GM18861 (cell line): ENCODE data around the gene PPP4R3B.
"Not testable (repeated sequence)": the region's sequence is repeated elsewhere in the genome, so short reads cannot be mapped to it uniquely, and the experiment has no call there.

Experiments used
- ATAC-seq: cut with Tn5 transposase; IDR thresholded peaks from one replicate; pipeline ENCODE4 v1.9.1; 2021; ENCODE audit not compliant: unreplicated experiment

The PPP4R3B gene

DNA sequence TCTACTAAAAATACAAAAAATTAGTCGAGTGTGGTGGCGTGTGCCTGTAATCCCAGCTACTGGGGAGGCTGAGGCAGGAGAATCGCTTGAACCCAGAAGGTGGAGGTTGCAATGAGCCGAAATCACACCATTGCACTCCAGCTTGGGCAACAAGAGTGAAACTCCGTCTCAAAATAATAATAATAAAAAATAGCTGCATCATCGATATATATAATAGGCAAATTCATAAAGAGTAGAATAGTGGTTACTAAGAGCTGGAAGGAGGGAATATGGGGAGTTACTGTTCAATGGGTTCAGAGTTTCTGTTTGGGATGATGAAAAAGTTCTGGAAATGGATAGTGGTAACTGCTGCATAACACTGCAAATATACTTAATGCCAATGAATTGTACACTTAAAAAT lies 20.6 kb downstream of the PPP4R3B start:
- ATAC-seq, result not testable (repeated sequence)

GRCh38 chr2:55595536-55595935 lies 21.9 kb downstream of the PPP4R3B start:
- no peak for ATAC-seq

DNA sequence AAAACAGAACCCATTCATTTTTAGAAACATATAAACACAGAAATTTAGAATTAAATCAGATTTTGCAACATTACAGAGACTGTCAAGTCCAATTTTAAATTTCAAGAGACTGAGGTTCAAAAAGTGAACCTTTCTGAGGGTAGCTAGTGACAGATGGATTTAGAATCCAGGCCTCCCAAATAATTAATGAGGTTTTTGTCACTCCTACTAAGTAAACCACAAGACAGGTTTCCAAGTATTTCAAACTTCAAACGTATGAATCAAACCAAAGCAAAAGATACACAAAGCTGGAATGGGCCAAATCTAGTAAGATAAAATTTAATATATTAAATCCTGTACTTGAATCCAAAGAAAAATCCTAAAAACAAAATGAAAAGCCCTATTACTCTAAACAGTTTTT lies 25.3 kb downstream of the PPP4R3B start:
- no peak for ATAC-seq

- ATAC-seq, result peak; percentile 92
Observed at GRCh38 chr2:55590810-55591440, 26.5 kb downstream of the PPP4R3B start.

GRCh38 chr2:55585451-55586080 lies 31.9 kb downstream of the PPP4R3B start:
- ATAC-seq, result no peak

DNA sequence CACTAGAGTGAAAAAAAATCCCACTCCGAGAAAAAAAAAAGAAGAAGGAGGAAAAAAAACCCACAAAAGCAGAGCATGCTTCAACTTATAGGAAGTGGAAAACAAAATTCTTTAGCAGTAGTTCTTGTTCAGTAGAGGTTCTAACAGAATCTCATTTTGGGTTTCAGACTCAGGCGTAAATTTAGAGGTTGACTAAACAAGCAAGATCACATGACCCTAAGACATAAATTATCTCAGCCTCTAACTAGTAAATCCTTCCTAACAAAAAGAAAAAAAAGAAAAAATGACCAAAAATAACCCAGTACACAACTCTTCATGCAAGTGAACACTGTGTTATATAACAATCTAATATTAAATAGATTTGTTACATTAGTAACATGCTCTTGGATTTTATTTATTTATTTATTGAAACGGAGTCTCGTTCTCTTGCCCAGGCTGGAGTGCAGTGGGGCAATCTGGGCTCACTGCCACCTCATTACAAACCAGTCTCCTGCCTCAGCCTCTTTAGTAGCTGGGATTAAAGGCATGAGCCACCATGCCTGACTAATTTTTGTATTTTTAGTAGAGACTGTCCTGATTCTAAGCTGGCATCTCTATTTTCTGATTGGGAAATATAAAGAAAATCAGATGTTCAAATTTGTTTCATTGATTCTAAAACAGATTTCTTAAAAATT lies 35.4 kb downstream of the PPP4R3B start:
- ATAC-seq, result no peak

DNA sequence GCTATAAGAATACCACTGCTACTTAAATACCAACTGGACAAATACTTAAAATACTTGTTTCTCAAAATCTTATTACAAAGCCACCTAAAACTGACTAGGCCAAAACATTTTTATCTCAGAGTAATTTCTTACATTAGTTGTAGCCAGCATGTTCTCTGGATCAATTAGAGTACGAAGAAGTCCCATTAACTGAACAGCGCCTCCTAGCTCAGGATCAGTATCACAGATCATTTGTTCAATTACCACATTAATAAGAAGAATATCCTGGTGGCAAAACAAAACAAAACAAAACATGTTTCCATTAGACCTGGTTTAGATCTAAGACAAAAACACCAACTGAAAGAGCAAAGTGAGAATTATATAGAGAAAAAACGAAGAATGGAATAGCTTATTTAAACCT lies 36.0 kb downstream of the PPP4R3B start:
- ATAC-seq, result no peak

DNA sequence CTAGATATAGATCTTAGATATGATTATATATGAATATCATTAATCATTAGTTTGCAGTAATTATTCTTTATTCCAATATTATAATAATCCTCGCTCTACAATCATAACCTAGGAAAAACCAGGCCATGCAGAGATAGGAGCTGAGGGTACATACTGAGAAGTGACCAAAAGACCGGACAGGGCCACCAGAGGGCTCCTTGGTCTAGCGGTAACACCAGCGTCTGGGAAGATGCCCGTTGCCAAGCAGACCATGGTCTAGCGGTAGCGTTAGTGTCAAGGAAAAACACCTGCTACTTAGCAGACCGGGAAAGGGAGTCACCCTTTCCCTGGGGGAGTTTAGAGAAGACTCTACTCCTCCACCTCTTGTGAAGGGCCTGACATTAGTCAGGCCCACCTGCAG lies 48.4 kb downstream of the PPP4R3B start:
- ATAC-seq, result not testable (repeated sequence)

GRCh38 chr2:55567298-55567697 lies 50.1 kb downstream of the PPP4R3B start:
- no peak for ATAC-seq

DNA sequence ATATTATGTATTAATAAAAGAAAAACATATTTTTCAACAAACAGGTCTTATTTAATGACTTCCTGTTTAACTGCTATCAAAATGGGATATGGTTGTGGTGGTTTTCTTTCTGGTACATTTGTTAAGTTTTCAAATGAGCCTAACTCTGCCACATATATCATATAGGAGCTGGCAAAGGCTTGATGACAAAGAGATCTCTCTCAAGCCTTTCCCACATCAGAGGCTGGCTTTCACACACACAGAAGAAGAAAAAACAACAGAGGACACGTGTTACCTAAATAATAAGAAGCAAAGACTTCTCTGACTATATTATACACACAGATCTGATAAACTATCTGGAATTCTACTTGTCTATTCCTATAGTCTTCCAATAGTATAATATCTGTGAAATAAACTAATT lies 51.8 kb downstream of the PPP4R3B start:
- no peak for ATAC-seq

DNA sequence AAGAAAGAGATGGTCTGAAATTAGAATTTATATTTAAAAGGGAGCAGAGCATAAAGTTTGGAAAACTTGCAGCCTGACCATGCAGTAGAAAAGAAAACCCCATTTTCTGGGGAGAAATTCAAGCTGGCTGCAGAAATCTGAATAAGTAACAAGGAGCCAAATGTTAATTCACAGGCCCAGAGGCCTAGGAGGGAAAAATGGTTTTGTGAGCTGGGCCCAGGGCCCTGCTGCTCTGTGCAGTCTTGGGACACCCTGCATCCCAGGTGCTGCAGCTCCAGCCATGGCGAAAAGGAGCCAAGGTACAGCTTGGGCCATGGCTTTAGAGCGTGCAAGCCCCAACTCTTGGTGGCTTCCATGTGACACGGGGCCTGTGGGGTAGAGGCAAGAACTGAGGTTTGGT lies 56.6 kb downstream of the PPP4R3B start:
- ATAC-seq, result no peak

DNA sequence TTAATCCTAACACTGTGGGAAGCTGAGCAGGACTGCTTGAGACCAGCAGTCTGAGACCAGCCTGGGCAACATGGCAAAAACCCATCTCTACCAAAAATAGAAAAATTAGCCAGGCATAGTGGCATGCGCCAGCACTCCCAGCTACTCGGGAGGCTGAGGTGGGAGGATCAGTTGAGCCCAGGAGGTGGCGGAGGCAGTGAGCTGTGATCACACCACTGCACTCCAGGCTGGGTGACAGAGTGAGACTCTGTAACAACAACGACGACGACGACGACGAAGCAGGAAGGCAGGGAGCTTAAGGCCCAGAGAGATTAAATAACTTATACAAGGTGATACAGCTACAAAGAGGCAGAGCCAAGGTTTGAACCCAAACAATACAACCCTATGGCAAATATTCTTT lies 60.6 kb downstream of the PPP4R3B start:
- no peak for ATAC-seq

GRCh38 chr2:55555977-55556376 lies 61.4 kb downstream of the PPP4R3B start:
- ATAC-seq, result no peak

DNA sequence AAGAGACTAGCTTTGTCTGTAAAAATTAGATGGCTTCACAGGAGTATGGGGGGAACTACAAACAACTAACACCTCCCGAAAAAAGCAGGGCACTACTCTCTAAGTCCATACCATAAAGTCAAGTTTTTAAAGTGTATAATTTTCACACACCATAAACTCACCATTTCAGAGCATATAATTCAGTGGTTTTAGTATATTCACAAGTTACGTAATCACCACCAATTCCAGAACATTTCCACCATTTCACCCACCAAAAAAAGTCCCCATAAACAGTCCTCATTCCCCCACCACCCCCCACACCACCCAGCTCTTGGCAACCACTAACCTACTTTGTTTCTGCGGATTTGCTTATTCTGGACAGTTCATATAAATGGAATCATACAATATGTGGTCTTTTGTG lies 64.1 kb downstream of the PPP4R3B start:
- ATAC-seq, result no peak

DNA sequence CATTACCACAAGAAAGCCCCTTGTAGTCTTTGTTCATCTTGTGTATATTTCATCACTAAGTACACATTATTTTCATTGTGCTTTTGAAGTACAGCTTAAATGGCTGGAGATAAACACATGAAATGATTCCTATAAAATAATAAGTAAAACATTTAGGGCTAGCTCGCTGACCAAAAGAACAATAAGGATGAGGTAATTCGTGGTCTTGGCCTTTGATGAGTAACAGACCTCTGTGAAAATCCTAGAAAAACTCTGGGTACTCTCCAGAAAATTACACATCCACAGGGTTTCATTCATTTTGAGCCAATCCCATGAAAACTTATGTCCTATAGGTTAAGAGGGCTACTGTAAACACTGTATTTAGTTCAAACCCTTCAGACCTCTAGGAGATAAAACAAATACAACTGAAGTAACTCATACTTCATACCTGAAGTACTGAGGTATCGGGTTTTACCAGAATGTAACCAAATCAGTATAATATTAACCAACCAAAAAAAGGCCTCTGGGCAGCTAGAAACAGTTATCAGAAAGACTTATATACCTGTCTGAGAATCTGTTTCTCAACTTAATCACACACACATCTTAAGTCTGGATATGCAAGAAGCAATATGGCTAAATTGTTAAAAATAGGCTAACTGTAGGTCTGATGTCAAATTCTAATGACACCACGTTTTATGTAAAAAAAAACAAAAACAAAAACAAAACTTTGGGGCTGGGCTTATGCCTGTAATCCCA lies 66.9 kb downstream of the PPP4R3B start:
- no peak for ATAC-seq

- not testable (repeated sequence) for ATAC-seq
Observed at GRCh38 chr2:55547679-55548078, 69.7 kb downstream of the PPP4R3B start.

GRCh38 chr2:55547001-55547400 lies 70.4 kb downstream of the PPP4R3B start:
- no peak for ATAC-seq

DNA sequence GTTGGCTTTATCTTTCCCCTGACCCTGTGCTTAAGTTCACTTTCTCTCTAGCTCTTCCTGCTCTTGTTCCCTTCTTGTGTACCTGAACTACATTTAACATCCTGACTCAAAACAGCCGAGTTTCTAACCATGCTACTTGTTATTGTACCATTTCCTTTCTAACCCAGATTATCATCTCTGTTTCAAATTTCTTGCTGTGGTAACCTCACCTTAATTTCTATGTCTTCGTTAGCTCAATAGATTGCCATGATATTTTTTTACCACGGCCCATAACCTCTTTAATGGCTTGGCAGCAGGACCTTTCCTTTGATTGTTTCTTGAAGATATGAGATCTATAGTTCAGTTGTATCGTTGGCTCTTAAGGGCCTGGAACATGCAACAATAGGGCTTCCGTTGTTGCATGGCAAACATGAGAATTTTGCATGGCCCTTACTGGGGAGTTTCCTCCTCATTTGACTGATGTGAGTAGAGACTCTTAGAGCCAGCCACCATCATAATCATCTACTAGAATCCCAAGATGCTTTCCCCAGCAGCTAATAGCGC lies 86.8 kb downstream of the PPP4R3B start:
- ATAC-seq, result no peak

- ATAC-seq, result no peak
Observed at GRCh38 chr2:55526174-55526573, 91.2 kb downstream of the PPP4R3B start.

- ATAC-seq, result no peak
Observed at GRCh38 chr2:55524884-55525437, 92.5 kb downstream of the PPP4R3B start.
